HFFc6 (cell line): Measurements from ENCODE around the gene BHLHE41. TPM values are rescaled to one million over a fixed set of nuclear protein-coding genes. Genes with fewer than 3 reads are reported as not detected.

Experiments used
- DNase-seq: peaks from one replicate; pipeline ENCODE4 v3.0.0-alpha.2; 2018
- H3K27ac Mint-ChIP-seq: 2 replicates; pipeline ENCODE4 v1.8.0; 2020; ENCODE audit warnings: mild to moderate bottlenecking, mixed read lengths
- H3K27me3 Mint-ChIP-seq: 2 replicates; pipeline ENCODE4 v1.8.0; 2021; ENCODE audit warnings: mild to moderate bottlenecking, moderate library complexity, mixed read lengths; ENCODE audit not compliant: insufficient read depth
- H3K36me3 Mint-ChIP-seq: 2 replicates; pipeline ENCODE4 v1.8.0; 2021; ENCODE audit warnings: low read depth, mixed read lengths
- H3K4me1 Mint-ChIP-seq: 2 replicates; pipeline ENCODE4 v1.8.0; 2020; ENCODE audit warnings: low read depth, mixed read lengths
- H3K4me3 Mint-ChIP-seq: 2 replicates; pipeline ENCODE4 v1.8.0; 2020; ENCODE audit warnings: mild to moderate bottlenecking, moderate library complexity, mixed read lengths
- H3K9me3 Mint-ChIP-seq: 2 replicates; pipeline ENCODE4 v1.8.0; 2020; ENCODE audit warnings: mild to moderate bottlenecking, mixed read lengths
- long read RNA-seq: library from polyadenylated mRNA; unstranded; transcript quantifications from one replicate; pipeline ENCODE4 v2.0.0, GENCODE V29; 2019
- total RNA-seq, 6 experiments: library from RNA; stranded (reverse); fragmentation: NEBNext Ultra II Directional; extraction: Animal tissue kit (Norgen Biotek cat#: 25700); gene quantifications; 2 replicates in 1 of 6; 3 replicates in 5 of 6; pipeline ENCODE4 v1.2.3, GENCODE V29; 2021
- TF ChIP-seq, protein P1 (sequence below): fragments of 200-600 bp; sonication (generic); IDR thresholded peaks from 2 replicates; pipeline ENCODE4 v1.5.0; 2021; ENCODE audit warnings: antibody characterized with exemption, mild to moderate bottlenecking

Gene BHLHE41
- total RNA-seq = 10 to 100 TPM; 12.3 to 17.6 (median 13.8) TPM
- long read RNA-seq, partial matches to known transcripts = 0 of 6 reads
- long read RNA-seq, other reads (novel, unspliced or antisense) = 6 of 6 reads

- Mint-ChIP-seq H3K4me1 (peaks cover 61% of the 10 kb centered on the region), H3K27me3 (no peaks in the 10 kb centered on the region; the same call in 1 of the 2 replicates), H3K9me3 (no peaks in the 10 kb centered on the region), H3K27ac (peak within 1 kb of the TSS; percentile 99), H3K4me3 (peak within 1 kb of the TSS; percentile 98), H3K36me3 (no peaks in the 10 kb centered on the region)
- peak; percentile 62 for DNase-seq
- TF ChIP-seq, protein P1, sequence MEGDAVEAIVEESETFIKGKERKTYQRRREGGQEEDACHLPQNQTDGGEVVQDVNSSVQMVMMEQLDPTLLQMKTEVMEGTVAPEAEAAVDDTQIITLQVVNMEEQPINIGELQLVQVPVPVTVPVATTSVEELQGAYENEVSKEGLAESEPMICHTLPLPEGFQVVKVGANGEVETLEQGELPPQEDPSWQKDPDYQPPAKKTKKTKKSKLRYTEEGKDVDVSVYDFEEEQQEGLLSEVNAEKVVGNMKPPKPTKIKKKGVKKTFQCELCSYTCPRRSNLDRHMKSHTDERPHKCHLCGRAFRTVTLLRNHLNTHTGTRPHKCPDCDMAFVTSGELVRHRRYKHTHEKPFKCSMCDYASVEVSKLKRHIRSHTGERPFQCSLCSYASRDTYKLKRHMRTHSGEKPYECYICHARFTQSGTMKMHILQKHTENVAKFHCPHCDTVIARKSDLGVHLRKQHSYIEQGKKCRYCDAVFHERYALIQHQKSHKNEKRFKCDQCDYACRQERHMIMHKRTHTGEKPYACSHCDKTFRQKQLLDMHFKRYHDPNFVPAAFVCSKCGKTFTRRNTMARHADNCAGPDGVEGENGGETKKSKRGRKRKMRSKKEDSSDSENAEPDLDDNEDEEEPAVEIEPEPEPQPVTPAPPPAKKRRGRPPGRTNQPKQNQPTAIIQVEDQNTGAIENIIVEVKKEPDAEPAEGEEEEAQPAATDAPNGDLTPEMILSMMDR = no peak; the same call in 1 of the 2 replicates
These were observed at the start of gene BHLHE41 for GRCh38 chr12:26124446-26125399. BHLHE41 (minus strand) TSS chr12:26125037; CDS start chr12:26124779, 258 bp downstream.

- Mint-ChIP-seq H3K4me1 (no peaks in the 10 kb centered on the region), H3K36me3 (no peaks in the 10 kb centered on the region), H3K27me3 (no peaks in the 10 kb centered on the region), H3K27ac (no peak overlapping the region), H3K9me3 (no peaks in the 10 kb centered on the region), H3K4me3 (no peak overlapping the region)
- TF ChIP-seq, protein P1 = no peak
- no peak for DNase-seq
These were observed 48.2 kb upstream of the BHLHE41 start for GRCh38 chr12:26172946-26173552.

GRCh38 chr12:26172539-26172938, 47.7 kb upstream of the BHLHE41 start:
- H3K4me1 Mint-ChIP-seq = no peaks in the 10 kb centered on the region
- H3K4me3 Mint-ChIP-seq = no peak overlapping the region
- TF ChIP-seq, protein P1 = no peak
- H3K9me3 Mint-ChIP-seq = no peaks in the 10 kb centered on the region
- no peak for DNase-seq
- no peak overlapping the region for H3K27ac Mint-ChIP-seq
- H3K36me3 Mint-ChIP-seq = no peaks in the 10 kb centered on the region
- no peaks in the 10 kb centered on the region for H3K27me3 Mint-ChIP-seq

DNA sequence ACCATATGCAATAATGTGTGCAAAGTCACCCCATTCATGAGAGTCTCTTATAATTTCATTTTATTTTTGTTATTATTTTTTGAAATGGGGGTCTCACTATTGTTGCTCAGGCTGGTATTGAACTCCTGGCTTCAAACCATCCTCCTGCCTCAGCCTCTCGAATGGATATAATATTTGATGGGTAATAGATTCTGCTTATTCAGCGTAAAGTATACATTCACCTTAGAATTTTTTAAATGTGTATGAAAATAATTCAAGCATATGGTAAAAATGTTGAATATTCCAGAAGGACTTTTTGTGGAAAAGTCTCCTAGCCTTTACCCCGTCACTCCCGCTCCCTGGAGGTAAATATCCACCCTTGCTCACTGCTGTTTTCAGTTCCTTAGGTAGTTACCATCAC, 47.2 kb upstream of the BHLHE41 start:
- Mint-ChIP-seq H3K27ac (no peak overlapping the region), H3K36me3 (no peaks in the 10 kb centered on the region), H3K4me3 (no peak overlapping the region), H3K4me1 (no peaks in the 10 kb centered on the region), H3K9me3 (no peaks in the 10 kb centered on the region), H3K27me3 (no peaks in the 10 kb centered on the region)
- TF ChIP-seq, protein P1 = no peak
- DNase-seq = no peak

- Mint-ChIP-seq H3K36me3 (no peaks in the 10 kb centered on the region), H3K27me3 (no peaks in the 10 kb centered on the region), H3K4me1 (no peaks in the 10 kb centered on the region), H3K9me3 (no peaks in the 10 kb centered on the region), H3K4me3 (no peak overlapping the region), H3K27ac (no peak overlapping the region)
- TF ChIP-seq, protein P1 = no peak
- no peak for DNase-seq
These were observed 39.3 kb upstream of the BHLHE41 start for GRCh38 chr12:26164118-26164517.
